Ishikawa (cell line): ENCODE data around the gene POLR2J.
"Not testable (repeated sequence)": the region's sequence is repeated elsewhere in the genome, so short reads cannot be mapped to it uniquely, and the experiment has no call there.

Experiments
- CEBPB ChIP-seq: IDR thresholded peaks from 2 replicates; pipeline ENCODE4 v1.6.1; 2012
- CREB1 ChIP-seq: IDR thresholded peaks from 2 replicates; pipeline ENCODE4 v1.6.1; 2012; ENCODE audit warnings: low read depth
- EGR1 ChIP-seq: IDR thresholded peaks from 2 replicates; pipeline ENCODE4 v1.6.1; 2012
- EP300 ChIP-seq: IDR thresholded peaks from 2 replicates; pipeline ENCODE4 v1.6.1; 2012; ENCODE audit warnings: borderline replicate concordance
- FOXM1 ChIP-seq: IDR thresholded peaks from 2 replicates; pipeline ENCODE4 v1.6.1; 2012; ENCODE audit warnings: low read depth, borderline replicate concordance
- MAX ChIP-seq: IDR thresholded peaks from 2 replicates; pipeline ENCODE4 v1.6.1; 2012
- NFIC ChIP-seq: IDR thresholded peaks from 2 replicates; pipeline ENCODE4 v1.6.1; 2012
- RAD21 ChIP-seq: IDR thresholded peaks from 2 replicates; pipeline ENCODE4 v1.6.1; 2012; ENCODE audit warnings: low read depth
- TAF1 ChIP-seq: IDR thresholded peaks from 2 replicates; pipeline ENCODE4 v1.6.1; 2012; ENCODE audit warnings: low read depth, mild to moderate bottlenecking
- TCF12 ChIP-seq: IDR thresholded peaks from 2 replicates; pipeline ENCODE4 v1.6.1; 2012; ENCODE audit warnings: low read depth
- TEAD4 ChIP-seq: IDR thresholded peaks from 2 replicates; pipeline ENCODE4 v1.6.1; 2012
- YY1 ChIP-seq: IDR thresholded peaks from 2 replicates; pipeline ENCODE4 v1.6.1; 2012; ENCODE audit warnings: low read depth
- ZBTB7A ChIP-seq: IDR thresholded peaks from 2 replicates; pipeline ENCODE4 v1.6.1; 2012; ENCODE audit warnings: low read depth
- TF ChIP-seq, protein P1 (sequence below): IDR thresholded peaks from 2 replicates; pipeline ENCODE4 v1.6.1; 2012; ENCODE audit warnings: low read depth, mild to moderate bottlenecking
- TF ChIP-seq, protein P2 (sequence below): IDR thresholded peaks from 2 replicates; pipeline ENCODE4 v1.6.1; 2012

Gene POLR2J

GRCh38 chr7:102478314-102479208, at the start of gene POLR2J:
Gene POLR2J (minus strand): TSS chr7:102478922. CDS start chr7:102478860, 62 bp downstream.
- TF ChIP-seq TAF1: peak; percentile 62; the same call in 1 of the 2 replicates

- not testable (repeated sequence) for TF ChIP-seq RAD21, ZBTB7A, FOXM1
Measured at GRCh38 chr7:102517550-102518147, 38.9 kb upstream of the POLR2J start, which contains the start of gene RASA4B. Gene RASA4B (minus strand): TSS chr7:102517777. CDS start chr7:102517710, 67 bp downstream.

- peak; percentile 43; the same call in 1 of the 2 replicates for TF ChIP-seq RAD21
Measured at GRCh38 chr7:102479982-102480637, 1.4 kb upstream of the POLR2J start.

GRCh38 chr7:102473271-102473991, 5.3 kb downstream of the POLR2J start:
- TF ChIP-seq FOXM1: no peak
- no peak for TF ChIP-seq TCF12
- TF ChIP-seq RAD21: no peak
- TF ChIP-seq CREB1: no peak
- TF ChIP-seq NFIC: no peak

- TF ChIP-seq CREB1: no peak
- TF ChIP-seq, protein P1, sequence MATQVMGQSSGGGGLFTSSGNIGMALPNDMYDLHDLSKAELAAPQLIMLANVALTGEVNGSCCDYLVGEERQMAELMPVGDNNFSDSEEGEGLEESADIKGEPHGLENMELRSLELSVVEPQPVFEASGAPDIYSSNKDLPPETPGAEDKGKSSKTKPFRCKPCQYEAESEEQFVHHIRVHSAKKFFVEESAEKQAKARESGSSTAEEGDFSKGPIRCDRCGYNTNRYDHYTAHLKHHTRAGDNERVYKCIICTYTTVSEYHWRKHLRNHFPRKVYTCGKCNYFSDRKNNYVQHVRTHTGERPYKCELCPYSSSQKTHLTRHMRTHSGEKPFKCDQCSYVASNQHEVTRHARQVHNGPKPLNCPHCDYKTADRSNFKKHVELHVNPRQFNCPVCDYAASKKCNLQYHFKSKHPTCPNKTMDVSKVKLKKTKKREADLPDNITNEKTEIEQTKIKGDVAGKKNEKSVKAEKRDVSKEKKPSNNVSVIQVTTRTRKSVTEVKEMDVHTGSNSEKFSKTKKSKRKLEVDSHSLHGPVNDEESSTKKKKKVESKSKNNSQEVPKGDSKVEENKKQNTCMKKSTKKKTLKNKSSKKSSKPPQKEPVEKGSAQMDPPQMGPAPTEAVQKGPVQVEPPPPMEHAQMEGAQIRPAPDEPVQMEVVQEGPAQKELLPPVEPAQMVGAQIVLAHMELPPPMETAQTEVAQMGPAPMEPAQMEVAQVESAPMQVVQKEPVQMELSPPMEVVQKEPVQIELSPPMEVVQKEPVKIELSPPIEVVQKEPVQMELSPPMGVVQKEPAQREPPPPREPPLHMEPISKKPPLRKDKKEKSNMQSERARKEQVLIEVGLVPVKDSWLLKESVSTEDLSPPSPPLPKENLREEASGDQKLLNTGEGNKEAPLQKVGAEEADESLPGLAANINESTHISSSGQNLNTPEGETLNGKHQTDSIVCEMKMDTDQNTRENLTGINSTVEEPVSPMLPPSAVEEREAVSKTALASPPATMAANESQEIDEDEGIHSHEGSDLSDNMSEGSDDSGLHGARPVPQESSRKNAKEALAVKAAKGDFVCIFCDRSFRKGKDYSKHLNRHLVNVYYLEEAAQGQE: no peak
- no peak for TF ChIP-seq TCF12
- TF ChIP-seq CEBPB: no peak
- TF ChIP-seq ZBTB7A: no peak
- no peak for TF ChIP-seq EP300
- no peak for TF ChIP-seq FOXM1
Measured at GRCh38 chr7:102472126-102473041, 6.3 kb downstream of the POLR2J start.

DNA sequence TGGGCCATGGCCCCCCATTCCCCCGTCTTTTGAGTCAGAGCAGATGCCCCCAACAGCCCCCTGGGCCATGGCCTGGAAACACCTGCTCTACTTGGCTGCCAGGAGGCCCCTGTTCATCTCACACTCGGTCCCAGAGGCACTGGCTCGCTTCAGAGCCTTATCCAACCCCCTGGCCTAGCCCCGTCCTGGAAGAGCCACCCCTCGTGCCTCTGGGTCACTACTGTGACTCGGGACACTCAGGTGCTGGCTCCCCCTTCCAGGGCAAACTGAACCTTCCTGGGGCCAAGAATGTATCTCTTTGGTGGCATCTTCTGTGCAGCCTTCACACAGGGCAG, 7.0 kb downstream of the POLR2J start:
- no peak for TF ChIP-seq NFIC
- TF ChIP-seq, protein P2, sequence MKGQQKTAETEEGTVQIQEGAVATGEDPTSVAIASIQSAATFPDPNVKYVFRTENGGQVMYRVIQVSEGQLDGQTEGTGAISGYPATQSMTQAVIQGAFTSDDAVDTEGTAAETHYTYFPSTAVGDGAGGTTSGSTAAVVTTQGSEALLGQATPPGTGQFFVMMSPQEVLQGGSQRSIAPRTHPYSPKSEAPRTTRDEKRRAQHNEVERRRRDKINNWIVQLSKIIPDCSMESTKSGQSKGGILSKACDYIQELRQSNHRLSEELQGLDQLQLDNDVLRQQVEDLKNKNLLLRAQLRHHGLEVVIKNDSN: no peak
- no peak for TF ChIP-seq TEAD4

- TF ChIP-seq CREB1 (no peak), RAD21 (no peak), EP300 (no peak), EGR1 (no peak), YY1 (no peak), FOXM1 (no peak), TCF12 (no peak), MAX (no peak), TEAD4 (no peak), NFIC (no peak), TAF1 (no peak), ZBTB7A (no peak), CEBPB (no peak)
- TF ChIP-seq, protein P2: no peak
- TF ChIP-seq, protein P1: no peak
Measured at GRCh38 chr7:102469972-102470825, 8.5 kb downstream of the POLR2J start.
